Activated CD4-positive, CD25-positive, alpha-beta regulatory T cell treated with anti-CD3 and anti-CD28 coated beads, Interleukin-2, amount 50 U/mL, for 24 hours (primary cell): ENCODE measurements around the gene G3BP1.
"Not testable (repeated sequence)": the region's sequence is repeated elsewhere in the genome, so short reads cannot be mapped to it uniquely, and the experiment has no call there.

Experiments used
- ATAC-seq, 2 donors: fragments of 150-1000 bp; cut with Tn5 transposase; one replicate each; pipeline ENCODE4 v1.10.0; 2021; ENCODE audit warnings: mild to moderate bottlenecking in 1 of 2, moderate library complexity in 1 of 2

The G3BP1 gene

DNA sequence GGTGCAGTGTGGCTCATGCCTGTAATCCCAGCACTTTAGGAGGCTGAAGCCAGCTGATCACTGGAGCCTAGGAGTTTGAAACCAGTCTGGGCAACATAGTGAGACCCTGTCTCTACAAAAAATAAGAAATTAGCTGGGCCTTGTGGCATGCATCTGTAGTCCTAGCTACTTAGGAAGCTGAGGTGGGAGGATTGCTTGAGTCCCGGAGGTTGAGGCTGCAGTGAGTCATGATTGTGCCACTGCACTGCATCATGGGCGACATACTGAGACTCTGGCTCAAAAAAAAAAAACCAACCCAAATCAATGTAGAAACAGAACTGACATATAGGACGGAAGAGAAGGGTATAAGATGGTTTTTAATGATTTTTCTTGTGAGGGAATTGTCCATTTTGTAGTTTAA, 27.7 kb downstream of the G3BP1 start:
- ATAC-seq: no peak

DNA sequence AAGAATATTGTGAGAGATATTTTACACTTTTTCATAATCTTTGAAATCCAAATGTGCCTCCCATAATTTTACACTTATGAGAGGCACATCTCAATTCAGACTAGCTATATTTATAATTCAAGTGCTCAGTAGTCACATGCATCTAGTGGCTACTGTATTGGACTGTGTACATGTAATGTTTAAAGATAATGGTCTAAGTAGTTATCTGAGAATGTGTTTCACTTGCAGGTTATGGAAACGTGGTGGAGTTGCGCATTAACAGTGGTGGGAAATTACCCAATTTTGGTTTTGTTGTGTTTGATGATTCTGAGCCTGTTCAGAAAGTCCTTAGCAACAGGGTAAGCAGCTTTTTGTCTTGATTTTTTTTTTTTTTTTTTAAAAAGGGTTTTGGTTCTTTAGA, 28.8 kb downstream of the G3BP1 start:
- no peak for ATAC-seq

DNA sequence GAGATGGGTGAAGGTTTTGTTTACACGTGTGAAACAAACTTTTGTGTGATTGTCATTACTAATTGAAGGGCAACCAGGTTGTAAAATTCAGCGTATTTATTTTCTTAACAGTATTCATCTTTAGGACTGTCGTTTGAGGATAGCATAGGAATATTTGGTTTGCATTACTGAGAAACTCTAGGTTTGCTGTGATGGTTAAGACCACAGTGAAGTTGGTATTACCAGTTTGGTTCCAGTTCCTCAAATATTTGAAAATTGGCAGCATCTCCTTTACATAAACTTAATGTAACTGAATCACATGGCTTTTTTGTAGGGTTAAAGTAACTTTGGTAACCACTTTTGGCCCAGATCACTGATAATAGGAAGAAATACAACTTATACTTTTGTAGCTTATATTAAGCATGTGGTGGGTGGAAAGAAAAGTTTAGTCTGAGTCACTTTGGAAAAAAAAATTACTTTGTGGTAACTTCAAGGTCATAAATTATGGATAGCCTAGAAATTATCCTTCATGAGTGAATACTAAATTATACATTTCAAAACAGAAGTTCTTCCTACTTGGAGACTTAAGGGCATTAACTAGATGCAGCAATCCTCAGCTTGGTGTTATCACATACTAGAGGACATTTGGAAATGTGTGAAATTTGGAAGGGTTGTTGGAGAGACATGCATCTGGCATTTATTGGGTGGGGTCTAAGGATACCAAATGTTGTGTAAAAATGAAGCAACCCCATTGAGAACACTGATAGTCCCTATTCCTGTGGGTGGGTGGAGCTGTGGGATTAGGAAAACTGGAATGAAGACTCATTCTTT, 33.9 kb downstream of the G3BP1 start:
- no peak for ATAC-seq

DNA sequence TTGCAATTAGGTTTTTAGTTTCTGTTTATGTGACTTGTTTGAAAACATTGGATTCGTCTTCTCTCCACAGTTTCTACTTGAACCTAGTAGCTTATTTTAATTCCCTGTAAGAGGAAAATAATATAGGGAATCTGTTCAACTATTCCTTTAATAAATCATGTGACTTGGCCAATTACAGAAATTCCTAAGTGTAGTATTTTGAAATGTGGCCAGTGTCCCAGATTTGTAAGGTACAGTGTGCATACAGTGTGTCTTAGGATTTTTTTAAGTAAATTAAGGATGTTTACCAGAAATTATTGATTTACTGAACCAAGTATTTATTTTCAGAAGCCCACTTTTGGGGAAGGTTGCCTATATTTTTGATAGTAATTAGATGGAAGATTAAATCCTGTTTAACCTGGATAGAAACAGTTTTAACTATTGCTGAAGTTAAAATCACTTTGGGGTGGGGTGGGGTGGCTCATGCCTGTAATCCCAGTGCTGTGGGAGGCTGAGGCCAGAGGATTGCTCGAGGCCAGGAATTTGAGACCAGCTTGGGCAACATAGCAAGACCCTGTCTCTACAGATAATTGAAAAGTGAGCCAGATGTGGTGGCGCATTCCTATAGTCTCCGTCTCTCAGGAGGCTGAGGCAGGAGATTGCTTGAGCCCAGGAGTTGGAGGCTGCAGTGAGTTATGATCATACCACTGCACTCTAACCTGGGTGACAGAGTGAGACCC, 36.9 kb downstream of the G3BP1 start:
- ATAC-seq: no peak

DNA sequence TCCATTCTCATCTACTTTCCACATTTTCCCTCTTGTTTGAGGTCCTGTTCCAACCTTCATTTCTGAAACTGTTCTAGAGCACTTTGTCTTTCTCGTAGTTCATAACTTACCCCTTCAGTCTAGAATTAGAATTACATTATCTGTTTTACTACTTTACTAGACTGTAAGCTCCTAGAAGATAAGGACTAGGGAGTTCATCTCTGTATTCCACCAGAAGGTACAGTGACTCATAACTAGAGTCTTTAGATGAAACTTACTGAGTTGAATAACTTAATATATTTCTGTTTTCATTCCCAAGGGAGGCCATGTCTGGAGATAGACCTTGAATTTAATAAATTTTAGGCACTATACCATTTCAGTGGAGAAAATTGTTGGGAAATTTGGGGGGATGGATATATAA, 38.7 kb downstream of the G3BP1 start:
- peak in 1 of 2 donors; percentile 33 for ATAC-seq

DNA sequence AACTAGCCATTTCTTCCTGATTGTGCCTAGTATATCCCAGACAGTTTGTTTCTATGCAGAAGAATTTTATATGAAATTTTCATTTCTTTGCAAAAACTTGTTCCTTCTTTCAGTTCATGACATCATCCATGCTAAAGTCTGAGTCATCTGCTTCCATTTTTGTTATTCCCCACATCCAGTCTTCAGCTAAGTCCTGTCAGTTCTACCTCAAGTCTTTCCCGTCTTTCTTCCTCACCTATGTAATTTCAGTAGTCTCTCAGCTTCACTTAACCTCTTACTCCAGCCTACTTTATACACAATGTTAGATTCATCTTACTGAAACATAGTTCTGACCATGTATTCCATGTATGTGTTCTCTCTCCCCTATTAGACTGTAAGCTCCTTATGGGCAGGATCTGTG, 39.1 kb downstream of the G3BP1 start:
- no peak for ATAC-seq

DNA sequence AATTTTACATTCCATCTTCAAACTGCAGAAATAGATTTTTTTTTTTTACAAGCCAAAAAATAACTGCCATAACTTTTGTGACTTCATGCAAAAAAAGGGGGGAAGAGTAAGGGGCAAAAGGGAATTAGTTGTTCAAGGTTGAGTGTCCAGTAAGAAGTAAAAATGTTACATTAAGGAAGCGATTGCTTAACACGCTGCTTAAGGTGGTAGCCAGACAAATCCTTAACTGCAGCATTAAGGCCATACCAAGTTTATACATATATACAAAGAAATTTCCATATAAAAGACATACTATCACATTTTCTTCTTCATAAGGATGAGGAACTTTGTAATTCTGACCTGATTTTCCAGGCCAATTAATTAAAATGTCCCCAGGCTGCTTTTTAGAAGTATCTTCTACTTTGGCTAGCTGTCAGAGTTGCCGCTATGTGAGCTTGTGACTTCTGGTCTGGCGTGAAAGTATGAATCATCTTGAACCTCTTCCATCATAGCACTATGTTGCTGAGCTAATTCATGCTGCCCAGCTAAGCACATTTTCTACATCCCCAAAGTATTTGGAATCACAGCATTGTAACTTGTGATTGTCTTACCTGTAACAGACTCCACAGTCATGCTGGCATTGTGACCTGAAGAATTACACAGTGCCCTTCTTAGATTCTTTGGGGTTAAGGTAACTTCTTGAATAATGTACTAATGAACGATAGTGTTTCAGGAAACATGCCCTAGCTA, 40.0 kb downstream of the G3BP1 start:
- ATAC-seq: no peak

DNA sequence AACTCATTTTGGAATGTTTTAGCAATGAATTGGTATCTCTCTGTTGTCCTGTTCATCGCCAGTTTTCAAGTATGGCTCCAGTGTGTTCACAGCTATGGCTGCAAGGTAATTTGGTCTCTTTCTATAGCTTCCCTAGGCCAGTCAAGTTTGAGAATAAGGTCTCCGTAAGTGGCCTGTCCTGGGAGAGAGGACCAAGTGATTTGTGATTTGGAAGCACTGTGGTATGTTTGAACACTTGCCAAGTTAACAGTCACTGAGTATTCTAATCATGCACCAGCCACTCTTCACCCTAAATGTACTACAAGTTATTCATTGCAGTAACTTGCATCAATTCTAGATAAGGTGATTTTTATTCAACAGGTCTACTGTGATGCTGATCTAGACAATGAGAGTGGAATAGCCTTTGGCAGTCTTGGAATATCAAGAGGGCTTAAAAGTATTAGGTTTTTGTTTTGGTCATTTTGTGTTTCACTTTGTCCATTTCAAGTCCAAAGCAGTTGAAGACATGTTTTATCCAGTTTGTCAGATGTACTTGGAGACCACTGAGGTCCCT, 41.1 kb downstream of the G3BP1 start:
- ATAC-seq: no peak

DNA sequence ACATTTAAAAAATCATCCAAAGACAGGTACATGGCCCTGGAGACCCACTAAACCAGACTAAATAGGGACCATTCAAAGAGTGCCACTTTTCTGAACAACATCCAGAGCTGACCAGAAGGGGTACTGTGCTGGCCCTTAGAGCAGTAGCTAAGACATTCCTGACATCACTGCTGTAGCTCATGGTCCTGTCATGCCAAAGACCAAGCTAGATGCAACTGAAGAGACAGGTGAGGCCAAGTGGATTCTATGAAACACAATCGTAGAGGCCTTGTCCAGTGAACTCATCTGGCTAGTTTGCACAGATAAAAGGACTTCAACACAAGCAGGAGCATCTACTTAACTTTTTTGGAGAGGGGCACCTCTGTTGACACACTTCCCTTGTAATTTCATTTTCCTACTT, 43.3 kb downstream of the G3BP1 start:
- no peak for ATAC-seq

DNA sequence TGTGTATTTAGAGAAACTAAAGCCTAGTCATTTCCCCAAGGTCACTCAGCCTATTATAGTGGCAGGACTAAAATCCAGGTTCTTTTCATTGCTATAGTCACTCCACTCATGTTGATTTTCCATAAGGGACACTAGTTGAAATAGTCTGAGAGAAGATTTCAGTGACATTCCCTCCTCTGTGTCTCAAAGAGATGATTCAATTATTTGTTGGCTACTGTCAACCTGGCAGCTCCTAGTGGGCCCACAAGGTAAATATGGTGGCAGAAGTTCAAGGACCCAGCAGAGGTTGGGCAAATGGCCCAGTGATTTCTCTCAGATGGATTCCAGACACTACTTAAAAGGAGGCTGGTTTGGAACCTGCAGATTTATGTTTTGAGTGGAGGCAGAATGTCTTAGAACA, 48.1 kb downstream of the G3BP1 start:
- ATAC-seq: no peak

DNA sequence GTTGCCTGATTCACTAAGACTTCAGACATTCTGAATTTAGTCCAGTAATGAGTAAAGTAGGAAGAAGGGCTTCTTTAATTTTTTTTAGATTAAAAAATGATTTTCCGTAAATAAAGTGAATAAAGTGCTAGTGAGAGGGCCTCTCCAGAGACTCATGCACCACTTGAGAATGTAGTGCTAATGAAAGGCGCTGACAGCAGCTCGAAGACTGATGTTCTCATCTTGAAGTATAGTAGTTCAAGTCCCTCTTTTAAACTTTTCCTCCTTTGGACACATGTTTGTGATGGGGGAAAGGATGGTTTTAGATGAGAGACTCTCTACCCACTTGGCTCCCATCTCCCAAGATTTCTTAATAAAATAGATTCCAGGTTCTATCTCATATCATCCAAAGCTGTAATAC, 48.5 kb downstream of the G3BP1 start:
- ATAC-seq: no peak

DNA sequence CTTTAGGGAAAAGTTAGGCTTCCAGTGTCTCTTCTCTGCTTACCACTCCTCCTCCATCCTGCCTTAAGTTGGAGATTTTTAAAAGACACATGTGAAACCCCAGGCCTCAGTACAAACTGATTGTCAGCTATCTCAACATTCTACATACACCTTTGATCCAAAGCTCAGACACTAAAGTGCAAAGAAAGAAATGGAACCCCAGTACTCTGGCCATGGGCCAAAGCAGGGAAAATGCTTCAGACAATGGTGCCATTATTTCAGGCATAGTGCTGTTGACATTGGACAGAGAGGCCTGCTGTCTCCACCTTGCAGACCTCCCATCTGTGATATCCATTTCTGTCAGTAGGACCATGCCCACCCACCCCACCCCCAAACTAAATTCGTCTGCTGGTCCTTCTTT, 49.1 kb downstream of the G3BP1 start:
- no peak for ATAC-seq

DNA sequence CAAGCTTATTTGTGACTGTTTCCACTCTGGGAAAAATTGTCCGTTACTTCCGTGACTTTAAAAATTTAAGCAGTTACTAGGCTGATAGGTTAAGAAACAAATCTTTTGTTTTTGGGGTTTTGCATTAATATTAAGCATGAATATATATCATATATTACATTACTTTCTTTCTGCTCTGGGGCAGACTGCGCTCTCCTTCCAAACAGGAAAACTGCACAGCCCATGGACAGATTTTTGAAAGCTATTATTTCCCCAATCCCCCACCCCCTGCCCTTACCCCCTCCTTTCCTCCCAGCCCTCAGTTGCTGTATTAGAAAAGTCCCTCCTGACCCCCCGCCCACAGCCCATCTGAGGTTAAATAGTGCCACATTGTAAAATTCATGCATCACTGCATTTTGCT, 50.4 kb downstream of the G3BP1 start:
- no peak for ATAC-seq

DNA sequence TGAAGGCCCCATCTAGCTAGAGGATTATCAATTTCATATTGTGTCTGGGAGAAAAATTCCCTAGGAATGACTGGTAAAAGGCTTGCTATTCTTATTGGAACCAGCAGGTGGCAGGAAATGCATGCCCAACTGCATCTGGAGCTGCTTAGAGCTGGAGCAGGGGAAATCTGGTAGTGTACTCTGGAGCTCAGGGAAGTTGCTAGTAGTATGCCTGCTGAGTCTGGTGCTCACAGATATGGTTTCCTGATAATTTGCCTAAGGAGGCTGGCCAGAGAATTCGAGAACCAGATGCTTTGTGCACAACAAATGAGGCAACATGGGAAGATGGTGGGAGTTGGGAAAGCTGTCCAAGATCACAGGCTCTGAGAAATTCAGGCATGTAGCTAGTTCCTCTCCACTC, 53.7 kb downstream of the G3BP1 start:
- no peak for ATAC-seq

DNA sequence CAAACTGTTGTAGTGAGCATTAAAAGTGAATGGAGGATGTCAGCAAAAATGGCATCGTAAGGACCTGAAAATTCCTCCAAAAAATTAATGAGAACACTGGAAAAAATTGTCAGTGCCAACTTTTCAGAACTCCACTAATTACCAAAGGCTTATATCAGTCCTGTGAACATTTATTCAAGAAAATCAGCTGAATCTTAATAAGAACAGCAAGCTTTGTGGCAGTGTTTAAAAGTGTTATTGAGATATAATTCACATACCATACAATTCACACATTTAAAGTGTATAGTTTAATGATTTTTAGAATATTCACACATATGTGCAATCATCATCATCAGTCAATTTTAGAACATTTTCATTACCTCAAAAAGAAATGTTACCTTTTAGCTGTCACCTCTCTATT, 57.6 kb downstream of the G3BP1 start:
- no peak for ATAC-seq

DNA sequence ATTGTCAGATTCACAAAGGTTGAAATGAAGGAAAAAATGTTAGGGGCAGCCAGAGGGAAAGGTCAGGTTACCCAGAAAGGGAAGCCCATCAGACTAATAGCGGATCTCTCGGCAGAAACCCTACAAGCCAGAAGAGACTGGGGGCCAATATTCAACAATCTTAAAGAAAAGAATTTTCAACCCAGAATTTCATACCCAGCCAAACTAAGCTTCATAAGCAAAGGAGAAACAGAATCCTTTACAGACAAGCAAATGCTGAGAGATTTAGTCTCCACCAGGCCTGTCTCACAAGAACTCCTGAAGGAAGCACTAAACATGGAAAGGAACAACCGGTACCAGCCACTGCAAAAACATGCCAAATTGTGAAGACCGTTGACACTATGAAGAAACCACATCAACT, 61.1 kb downstream of the G3BP1 start:
- not testable (repeated sequence) for ATAC-seq

DNA sequence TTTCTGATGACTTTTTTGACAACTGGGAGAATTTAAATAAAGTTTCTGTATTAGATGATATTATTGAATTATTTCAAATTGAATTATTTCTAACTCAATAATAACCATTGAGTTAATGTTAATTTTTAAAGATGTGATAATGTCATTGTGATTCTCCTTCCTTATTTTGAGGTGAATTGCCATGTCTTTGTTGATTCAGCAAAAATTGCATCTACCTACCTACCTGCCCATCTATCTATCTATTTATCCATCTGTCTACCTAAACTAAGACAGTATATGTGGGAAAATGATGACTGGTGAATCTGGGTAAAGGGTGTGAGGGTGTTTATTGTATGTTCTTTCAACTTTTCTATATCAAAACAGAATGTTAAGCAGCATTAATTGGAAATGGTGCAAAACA, 75.0 kb downstream of the G3BP1 start:
- no peak for ATAC-seq

DNA sequence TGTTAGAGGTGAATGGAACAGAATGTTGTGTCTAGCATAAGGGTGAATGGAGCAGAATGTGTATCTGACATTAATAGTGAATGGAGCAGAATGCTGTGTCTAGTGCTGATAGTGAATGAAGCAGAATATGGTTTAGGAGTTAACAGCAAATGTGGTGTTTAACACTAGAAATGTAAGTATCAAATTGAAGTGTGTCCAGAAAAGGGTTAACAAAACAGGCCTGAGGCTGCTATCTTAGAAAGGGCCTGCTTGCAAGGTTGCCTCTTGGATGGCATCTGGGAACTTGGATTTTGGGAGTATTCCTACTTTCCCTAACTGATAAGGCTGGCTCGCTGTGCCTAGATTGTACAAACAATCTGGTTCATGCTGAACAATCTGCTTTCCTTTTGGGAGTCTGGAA, 76.1 kb downstream of the G3BP1 start:
- no peak for ATAC-seq

DNA sequence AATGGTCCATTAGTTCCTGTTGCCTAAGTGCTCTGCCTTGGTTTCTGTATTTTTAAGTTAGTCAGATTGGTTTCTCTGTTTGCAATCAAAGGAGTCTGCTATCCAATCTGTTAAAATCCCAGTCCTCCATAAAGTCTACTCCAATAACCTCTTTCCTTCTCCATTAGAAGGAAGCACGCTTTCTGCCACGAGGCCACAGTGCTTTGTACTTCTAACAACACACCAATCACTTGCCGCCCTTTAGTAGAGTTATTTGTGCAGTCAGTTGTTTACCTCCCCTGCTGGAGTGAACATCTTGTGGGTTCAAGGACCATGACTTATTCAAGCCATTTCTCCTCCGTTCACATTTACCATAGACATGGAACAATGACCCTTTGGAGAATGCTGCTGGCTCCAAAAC, 83.9 kb downstream of the G3BP1 start:
- no peak for ATAC-seq

DNA sequence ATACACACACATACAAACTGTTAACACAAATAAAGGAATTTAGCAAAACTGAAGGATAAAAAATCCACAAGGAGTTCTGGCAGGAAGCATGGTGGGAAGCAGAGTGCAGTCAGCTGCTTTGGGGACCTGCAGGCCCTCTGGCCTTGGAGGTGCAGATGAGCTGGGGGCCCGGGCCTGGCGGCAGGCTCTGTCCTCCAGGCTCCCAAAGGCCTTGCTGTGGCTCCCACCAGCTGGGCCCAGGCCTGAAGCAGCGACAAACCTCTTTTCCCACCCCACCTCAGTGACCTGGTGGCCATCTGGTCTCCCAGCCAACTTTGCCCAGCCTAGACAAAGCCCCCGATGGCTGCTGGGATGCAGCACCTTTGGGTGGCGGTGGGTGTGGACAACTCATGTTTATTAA, 85.1 kb downstream of the G3BP1 start:
- no peak for ATAC-seq

DNA sequence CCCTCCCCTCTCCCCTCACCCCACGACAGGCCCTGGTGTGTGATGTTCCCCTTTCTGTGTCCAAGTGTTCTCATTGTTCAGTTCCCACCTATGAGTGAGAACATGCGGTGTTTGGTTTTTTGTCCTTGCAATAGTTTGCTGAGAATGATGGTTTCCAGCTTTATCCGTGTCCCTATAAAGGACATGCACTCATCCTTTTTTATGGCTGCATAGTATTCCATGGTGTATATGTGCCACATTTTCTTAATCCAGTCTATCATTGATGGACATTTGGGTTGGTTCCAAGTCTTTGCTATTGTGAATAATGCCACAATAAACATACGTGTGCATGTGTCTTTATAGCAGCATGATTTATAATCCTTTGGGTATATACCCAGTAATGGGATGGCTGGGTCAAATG, 89.1 kb downstream of the G3BP1 start:
- not testable (repeated sequence) for ATAC-seq
